Embryonic facial prominence (tissue), 1 donor: Measurements from ENCODE around the gene LRRN4.
A peak's percentile ranks its signal among the peaks of the same experiment; 100 is the strongest.

ENCODE experiments used
- DNase-seq: peaks from one replicate; pipeline ENCODE4 v3.0.0-alpha.2; 2016; ENCODE audit errors: extremely low spot score

The LRRN4 gene

GRCh38 chr20:6053776-6054688 is at the start of gene LRRN4:
Gene LRRN4 (minus strand): TSS chr20:6054060. CDS start chr20:6052799, 1,261 bp downstream.
- no peak for DNase-seq

GRCh38 chr20:6103301-6103700 is 49.4 kb upstream of the LRRN4 start:
- DNase-seq = no peak

GRCh38 chr20:6101346-6101745 is 47.5 kb upstream of the LRRN4 start:
- no peak for DNase-seq

GRCh38 chr20:6100246-6100645 is 46.4 kb upstream of the LRRN4 start:
- DNase-seq = no peak

GRCh38 chr20:6099819-6100218 is 46.0 kb upstream of the LRRN4 start:
- no peak for DNase-seq

GRCh38 chr20:6095409-6095808 is 41.5 kb upstream of the LRRN4 start:
- DNase-seq = no peak

GRCh38 chr20:6094565-6094964 is 40.7 kb upstream of the LRRN4 start:
- no peak for DNase-seq

GRCh38 chr20:6094063-6094462 is 40.2 kb upstream of the LRRN4 start:
- DNase-seq = no peak

- DNase-seq = no peak
Observed at GRCh38 chr20:6091661-6092060, 37.8 kb upstream of the LRRN4 start.

GRCh38 chr20:6086868-6087267 is 33.0 kb upstream of the LRRN4 start:
- no peak for DNase-seq

- no peak for DNase-seq
Observed at GRCh38 chr20:6083926-6084325, 30.1 kb upstream of the LRRN4 start.

GRCh38 chr20:6081236-6081635 is 27.4 kb upstream of the LRRN4 start:
- no peak for DNase-seq

GRCh38 chr20:6079016-6079415 is 25.2 kb upstream of the LRRN4 start:
- DNase-seq = no peak

- peak; percentile 46 for DNase-seq
Observed at GRCh38 chr20:6075428-6076219, 21.8 kb upstream of the LRRN4 start.

GRCh38 chr20:6074784-6075183 is 20.9 kb upstream of the LRRN4 start:
- no peak for DNase-seq

GRCh38 chr20:6074145-6074561 is 20.3 kb upstream of the LRRN4 start:
- DNase-seq = no peak

GRCh38 chr20:6070829-6071695 is 17.2 kb upstream of the LRRN4 start:
- no peak for DNase-seq

- DNase-seq = no peak
Observed at GRCh38 chr20:6069669-6070068, 15.8 kb upstream of the LRRN4 start.

- no peak for DNase-seq
Observed at GRCh38 chr20:6067763-6068318, 14.0 kb upstream of the LRRN4 start.

- no peak for DNase-seq
Observed at GRCh38 chr20:6066582-6066981, 12.7 kb upstream of the LRRN4 start.

- DNase-seq = no peak
Observed at GRCh38 chr20:6061544-6061943, 7.7 kb upstream of the LRRN4 start.

GRCh38 chr20:6060213-6060612 is 6.4 kb upstream of the LRRN4 start:
- DNase-seq = no peak
